ENCODE measurements around the gene NELFA. TPM values are rescaled to one million over a fixed set of nuclear protein-coding genes. Genes with fewer than 3 reads are reported as not detected.

Gene NELFA
- total RNA-seq, 4 donors from 2014 or later: 22.0 to 80.4 (median 31.8) TPM

GRCh38 chr4:1993169-1993516, 15.6 kb downstream of the NELFA start:
- Histone ChIP-seq H3K27ac (no peak overlapping the region), H3K4me1 (no peaks in the 10 kb centered on the region), H3K4me3 (no peak overlapping the region), H3K36me3 (peaks cover 0 to 27% (median 10%) of the 10 kb centered on the region in 4 donors), H3K27me3 (no peaks in the 10 kb centered on the region), H3K9me3 (peaks cover 0 to 9% of the 10 kb centered on the region in 2 donors)
- intact Hi-C loops (cut with DNase I; ENCODE audit: low total_unique reads) (no loop called here), in situ Hi-C loops (cut with MboI; ENCODE audit: low pct_ligation_motif_present in 1 of 4, low pct_unique_long_range_greater_than_20kb in 1 of 4, low sequenced_read_pairs in 3 of 4) (no loop called here)
- WGBS, 2 donors (ENCODE audit: low coverage in 1 of 2): 94 to 100% methylated on average over 6 to 19 of the region's 19 CpGs
- TF ChIP-seq POLR2A (IDR thresholded peaks at IDR 0.05): no peak
- no peak for TF ChIP-seq POLR2AphosphoS5 (IDR thresholded peaks at IDR 0.05)
- no peak for TF ChIP-seq CTCF (IDR thresholded peaks at IDR 0.05)
- no peak for TF ChIP-seq EP300 (IDR thresholded peaks at IDR 0.05; ENCODE audit: low read depth)
- DNase-seq: no peak

GRCh38 chr4:1992468-1993168, 16.2 kb downstream of the NELFA start:
- TF ChIP-seq POLR2A (IDR thresholded peaks at IDR 0.05) (no peak), EP300 (IDR thresholded peaks at IDR 0.05; ENCODE audit: low read depth) (no peak), POLR2AphosphoS5 (IDR thresholded peaks at IDR 0.05) (no peak), CTCF (IDR thresholded peaks at IDR 0.05) (no peak)
- in situ Hi-C loops (cut with MboI; ENCODE audit: low pct_ligation_motif_present in 1 of 4, low pct_unique_long_range_greater_than_20kb in 1 of 4, low sequenced_read_pairs in 3 of 4) (no loop called here), intact Hi-C loops (cut with DNase I; ENCODE audit: low total_unique reads) (no loop called here)
- Histone ChIP-seq H3K9me3 (peaks cover 0 to 6% of the 10 kb centered on the region in 2 donors), H3K27ac (no peak overlapping the region), H3K4me1 (no peaks in the 10 kb centered on the region), H3K27me3 (no peaks in the 10 kb centered on the region), H3K36me3 (peaks cover 0 to 32% (median 10%) of the 10 kb centered on the region in 4 donors), H3K4me3 (no peak overlapping the region)
- WGBS, 2 donors (ENCODE audit: low coverage in 1 of 2): 93% methylated on average over 43 of the region's 45 CpGs; no CpG with 5 or more reads in 1 of the 2 donors
- DNase-seq: no peak

- Histone ChIP-seq H3K4me3 (no peak overlapping the region), H3K27me3 (no peaks in the 10 kb centered on the region), H3K36me3 (peaks cover 0 to 32% (median 10%) of the 10 kb centered on the region in 4 donors), H3K9me3 (peaks cover 0 to under 1% of the 10 kb centered on the region in 2 donors), H3K27ac (no peak overlapping the region), H3K4me1 (no peaks in the 10 kb centered on the region)
- WGBS, 2 donors (ENCODE audit: low coverage in 1 of 2): 80 to 92% methylated on average over 1 to 37 of the region's 37 CpGs
- no peak for DNase-seq
- intact Hi-C loops (cut with DNase I; ENCODE audit: low total_unique reads): no loop called here
- TF ChIP-seq POLR2AphosphoS5 (IDR thresholded peaks at IDR 0.05) (no peak), EP300 (IDR thresholded peaks at IDR 0.05; ENCODE audit: low read depth) (no peak), CTCF (IDR thresholded peaks at IDR 0.05) (no peak), POLR2A (IDR thresholded peaks at IDR 0.05) (no peak)
- in situ Hi-C loops (cut with MboI; ENCODE audit: low pct_ligation_motif_present in 1 of 4, low pct_unique_long_range_greater_than_20kb in 1 of 4, low sequenced_read_pairs in 3 of 4): no loop called here
Observed at GRCh38 chr4:1991596-1992434, 17.0 kb downstream of the NELFA start.

GRCh38 chr4:1991087-1991486, 17.7 kb downstream of the NELFA start:
- no peak for DNase-seq
- no peak overlapping the region for H3K4me3 ChIP-seq
- no peak overlapping the region for H3K27ac ChIP-seq
- intact Hi-C loops (cut with DNase I; ENCODE audit: low total_unique reads): no loop called here
- H3K36me3 ChIP-seq: peaks cover 0 to 37% (median 10%) of the 10 kb centered on the region in 4 donors
- no peak for TF ChIP-seq CTCF (IDR thresholded peaks at IDR 0.05)
- TF ChIP-seq EP300 (IDR thresholded peaks at IDR 0.05; ENCODE audit: low read depth): no peak
- TF ChIP-seq POLR2A (IDR thresholded peaks at IDR 0.05): no peak
- WGBS, 2 donors (ENCODE audit: low coverage in 1 of 2): 87 to 94% methylated on average over 6 to 11 of the region's 11 CpGs
- H3K4me1 ChIP-seq: no peaks in the 10 kb centered on the region
- in situ Hi-C loops (cut with MboI; ENCODE audit: low pct_ligation_motif_present in 1 of 4, low pct_unique_long_range_greater_than_20kb in 1 of 4, low sequenced_read_pairs in 3 of 4): no loop called here
- H3K27me3 ChIP-seq: no peaks in the 10 kb centered on the region
- H3K9me3 ChIP-seq: no peaks in the 10 kb centered on the region

All from transverse colon (tissue), 4 donors.